ENCODE data around the gene KIAA1755.

Gene KIAA1755

DNA sequence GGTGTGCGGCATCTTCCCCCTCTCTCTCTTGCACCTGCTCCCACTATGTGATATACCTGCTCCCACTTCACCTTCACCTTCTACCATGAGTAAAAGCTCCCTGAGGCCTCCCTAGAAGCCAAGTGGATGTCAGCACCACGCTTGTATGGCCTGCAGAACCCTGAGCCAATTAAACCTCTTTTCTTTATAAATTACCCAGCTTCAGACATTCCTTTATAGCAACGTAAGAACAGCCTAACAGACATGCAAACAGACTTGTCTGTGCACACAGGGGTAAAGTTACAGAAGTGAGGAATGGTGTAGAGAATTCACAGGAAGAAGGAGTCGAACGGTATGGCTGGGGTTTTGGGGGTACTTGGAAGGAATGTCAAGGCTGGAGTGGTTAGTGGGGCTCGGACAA, 80.7 kb downstream of the KIAA1755 start:
- no peak for DNase-seq

DNA sequence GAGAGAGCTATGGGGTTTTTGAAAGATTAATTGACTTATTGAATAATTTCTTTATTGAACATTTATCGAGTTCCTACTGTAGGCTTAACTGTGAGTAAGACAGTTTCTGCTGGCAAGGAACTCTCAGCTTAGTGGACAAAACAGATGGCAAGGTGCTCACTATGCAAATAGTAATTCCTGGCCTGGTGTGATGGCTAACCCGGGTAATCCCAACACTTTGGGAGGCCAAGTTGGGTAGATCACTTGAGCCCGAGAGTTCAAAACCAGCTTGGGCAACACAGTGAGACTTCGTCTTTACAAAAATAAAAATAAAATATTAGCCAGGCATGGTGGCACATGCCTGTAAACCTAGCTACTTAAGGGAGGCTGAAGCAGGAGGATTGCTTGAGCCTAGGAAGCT, 82.0 kb downstream of the KIAA1755 start:
- DNase-seq = no peak

DNA sequence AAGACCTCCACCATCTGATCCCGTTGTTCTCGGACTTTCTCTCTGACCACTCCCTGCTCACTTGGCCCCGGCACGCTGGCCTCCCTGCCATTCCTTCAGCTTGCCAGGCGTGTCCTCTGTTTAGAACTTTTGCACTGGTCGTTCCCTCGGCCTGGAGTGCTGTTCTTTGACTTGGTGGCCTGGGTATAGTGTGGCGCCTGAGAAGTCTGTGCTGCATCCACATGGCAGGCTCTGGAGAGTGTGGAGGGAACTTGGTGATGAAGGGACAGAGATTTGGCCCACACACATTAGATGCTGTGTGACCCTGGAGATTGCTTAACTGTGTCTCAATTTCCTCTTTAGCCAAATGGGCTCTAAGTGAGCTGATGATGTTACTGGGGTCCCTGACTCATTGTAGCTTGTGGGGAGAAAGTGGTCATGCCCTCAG, 82.5 kb downstream of the KIAA1755 start:
- DNase-seq = no peak

DNA sequence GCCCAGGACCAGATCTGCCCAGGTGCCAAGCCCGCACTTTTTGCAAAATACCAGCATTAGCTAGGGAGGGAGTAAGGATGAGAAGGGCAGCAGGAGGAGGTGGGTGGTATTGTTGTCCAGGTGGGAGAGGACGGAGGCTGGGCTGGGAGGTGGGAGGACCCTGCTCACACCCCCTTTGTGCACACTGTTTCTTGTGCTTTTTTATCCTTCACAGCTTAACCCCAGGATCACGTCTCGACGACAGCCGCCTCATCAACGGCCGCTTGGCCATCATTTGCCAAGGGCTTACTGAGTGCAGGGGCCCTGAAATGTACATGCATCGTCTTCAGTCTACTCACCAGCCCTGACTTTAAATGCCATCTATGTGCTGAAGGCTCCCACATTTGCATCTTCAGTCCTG, 83.3 kb downstream of the KIAA1755 start:
- DNase-seq = no peak

DNA sequence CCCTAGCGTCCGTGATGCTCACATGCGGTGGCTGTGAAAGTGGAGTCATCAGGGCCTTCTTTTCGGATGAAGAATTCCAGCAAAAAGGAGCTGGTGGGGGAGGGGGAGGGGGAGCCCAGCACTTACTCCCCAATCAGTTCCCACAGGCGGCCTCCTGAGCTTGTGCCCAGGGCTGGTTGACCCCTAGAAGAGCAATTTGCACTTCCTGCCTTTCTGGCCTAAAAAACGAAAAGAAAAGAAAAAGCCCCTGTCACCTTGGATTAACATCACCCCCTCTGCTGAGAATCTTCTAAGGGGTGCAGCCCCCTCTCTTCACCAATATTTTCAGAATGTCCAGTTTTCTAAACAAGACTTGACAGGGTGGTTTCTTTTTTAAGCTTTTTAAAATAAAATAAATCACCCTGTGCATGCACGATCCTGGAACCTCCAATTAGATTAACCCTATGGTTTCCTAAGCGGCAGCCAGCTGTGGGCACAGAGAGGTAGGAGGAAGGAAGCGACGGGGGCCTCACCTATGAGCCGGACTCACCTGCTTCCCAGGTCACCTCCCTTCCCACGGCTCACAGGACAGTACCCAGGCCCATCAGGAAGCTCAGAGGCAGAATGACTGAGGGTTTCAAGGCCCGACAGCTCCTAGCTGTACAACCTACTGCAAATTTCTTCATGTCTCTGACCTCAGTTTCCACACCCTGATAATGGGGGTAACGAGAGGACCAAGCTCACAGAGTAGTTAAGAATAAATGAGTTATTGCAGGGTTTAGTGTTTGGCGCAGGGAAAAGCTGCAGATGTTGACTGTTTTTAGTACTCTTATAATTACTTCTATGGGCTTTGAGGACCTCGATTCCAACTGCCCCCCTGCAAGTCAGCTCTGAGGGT, 85.0 kb downstream of the KIAA1755 start:
- DNase-seq = no peak

DNA sequence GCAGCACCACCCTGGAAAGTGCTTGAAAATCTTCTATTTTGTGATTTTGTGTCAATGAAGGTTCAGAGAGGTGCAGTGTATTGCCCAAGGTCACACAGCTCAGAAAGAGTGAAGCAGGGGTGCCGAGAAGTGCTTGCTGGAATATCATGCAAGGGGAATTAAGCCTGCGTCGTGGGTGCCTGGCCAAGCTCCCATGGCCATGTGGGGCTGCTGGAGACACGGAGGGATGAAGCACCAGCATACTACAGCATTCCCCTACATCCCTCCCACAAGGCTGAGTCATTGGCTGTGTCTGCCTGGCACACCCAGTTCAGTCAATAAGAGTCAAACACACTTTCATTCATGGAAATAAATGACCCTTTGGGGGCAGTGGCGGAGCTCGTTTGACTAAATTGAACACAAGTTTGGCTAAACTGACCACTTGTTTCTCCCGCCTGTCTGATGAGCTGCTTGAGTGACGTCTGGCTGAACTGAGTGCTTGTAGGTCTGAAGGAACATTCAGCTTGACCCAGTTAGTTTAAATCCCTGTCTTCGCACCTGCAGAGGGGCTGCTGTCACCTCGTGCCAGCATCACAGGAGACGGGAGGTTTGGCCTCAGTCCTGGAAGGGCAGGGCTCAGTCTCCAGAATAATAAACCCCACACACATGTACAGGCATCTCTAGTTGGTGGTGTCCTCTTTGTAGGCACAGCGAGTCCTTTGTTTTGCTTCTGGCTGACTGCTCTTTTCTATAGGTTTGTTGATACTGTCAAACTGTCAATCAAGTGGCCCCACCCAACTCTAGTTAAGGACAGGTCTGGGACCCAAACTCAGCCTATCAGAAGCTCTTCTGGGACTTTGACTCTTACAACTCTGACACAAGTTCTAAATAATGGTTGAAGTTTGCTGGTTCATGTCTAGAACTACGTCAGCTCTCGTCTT, 87.0 kb downstream of the KIAA1755 start:
- DNase-seq = no peak

DNA sequence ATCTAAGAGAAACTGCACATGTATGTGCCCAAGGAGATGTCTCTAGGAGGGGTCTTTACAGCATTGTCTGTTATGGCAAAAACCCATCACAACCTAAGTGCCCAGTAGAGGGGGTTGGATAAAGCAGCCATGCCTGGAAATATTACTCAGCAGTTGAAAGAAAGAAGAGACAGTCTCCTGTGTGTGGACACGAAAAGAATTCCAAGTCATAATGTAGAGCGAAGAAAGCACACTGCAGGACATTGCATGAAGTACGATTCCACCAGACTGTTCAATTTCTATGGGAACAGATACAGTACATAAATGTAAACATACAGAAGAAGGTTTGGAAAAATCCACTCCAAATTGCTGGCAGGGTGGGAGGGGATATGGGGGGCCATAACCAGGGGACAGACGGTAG, 88.1 kb downstream of the KIAA1755 start:
- DNase-seq = no peak

DNA sequence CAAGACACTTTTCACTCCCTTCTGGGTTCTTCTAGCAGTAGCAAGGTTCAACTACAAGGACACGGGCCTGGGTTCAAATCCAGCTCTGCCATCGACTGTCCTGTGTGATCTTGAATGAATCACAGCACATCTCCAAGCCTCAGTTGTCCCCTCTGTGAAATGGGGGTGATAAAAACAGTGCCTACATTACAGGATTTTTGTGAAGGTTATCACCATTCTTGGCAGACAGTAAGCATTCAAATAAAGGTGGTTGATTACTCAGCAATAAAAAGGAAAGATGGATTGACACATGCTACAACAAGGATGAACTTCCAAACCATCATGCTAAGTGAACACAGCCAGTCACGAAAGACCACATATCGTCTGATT, 88.9 kb downstream of the KIAA1755 start:
- no peak for DNase-seq

DNA sequence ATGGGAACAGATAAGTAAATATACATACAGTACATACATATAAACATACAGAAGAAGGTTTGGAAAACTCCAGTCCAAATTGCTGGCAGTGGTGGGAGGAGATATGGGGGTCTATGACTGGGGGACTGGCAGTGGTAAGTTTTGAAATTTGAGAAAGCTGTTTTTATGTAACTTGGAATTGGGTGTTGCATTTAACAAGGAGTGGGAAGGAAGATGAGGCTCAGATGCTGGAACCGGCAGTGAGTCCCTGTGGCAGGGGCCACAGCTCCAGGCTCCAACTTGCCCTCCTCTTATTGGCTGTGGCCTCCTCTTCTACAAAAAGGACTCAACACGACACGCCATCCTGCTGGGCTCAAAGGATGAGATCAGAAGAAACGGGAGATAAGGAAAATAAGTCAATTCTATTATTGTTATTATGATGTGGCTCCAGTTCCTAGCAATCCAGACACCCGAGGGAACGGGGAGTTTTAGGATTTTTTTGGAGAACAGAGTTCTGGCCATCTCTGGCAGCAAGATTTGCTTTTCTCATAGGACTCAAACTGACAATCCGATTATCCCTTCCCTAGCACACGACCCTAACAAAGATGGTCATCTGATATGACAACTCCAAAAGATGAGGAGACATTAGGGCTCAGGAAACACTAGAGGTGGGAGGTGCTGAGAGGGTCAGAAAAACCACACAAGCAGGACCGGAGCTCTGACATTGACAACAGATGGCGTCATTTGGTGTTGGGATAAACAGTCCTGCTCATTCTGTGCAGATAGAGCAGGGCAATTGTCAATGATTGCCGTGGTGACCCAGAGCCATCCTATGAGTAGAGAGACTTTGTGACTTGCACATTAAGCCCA, 89.5 kb downstream of the KIAA1755 start:
- no peak for DNase-seq

DNA sequence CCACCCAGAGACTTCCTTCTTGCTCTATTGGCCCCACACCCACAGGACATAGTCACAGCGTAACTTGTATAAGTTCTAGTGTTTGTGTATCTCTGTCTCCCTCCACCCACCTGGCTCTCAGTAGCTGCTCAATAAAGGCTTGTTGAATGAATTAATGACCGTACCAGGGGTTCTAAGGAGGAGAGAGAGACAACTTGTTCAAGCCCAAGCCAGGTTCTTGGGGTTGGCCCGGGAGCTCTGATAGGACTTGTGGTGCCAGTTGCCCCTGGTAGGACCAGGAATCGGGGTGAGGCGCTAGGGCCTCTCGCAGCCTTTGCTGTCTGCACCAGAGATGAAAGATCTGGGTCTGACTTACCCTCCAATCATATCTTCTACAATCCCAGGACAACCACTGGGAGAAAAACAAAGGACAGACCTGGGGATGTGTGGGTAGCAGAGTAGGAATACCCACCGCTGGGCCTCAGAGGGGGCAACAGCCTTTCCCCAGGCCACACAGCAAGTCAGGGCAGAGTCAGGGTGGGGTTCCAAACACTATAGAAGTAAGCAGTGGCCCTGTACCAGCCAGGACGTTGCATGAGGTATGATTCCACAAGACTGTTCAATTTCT, 90.2 kb downstream of the KIAA1755 start:
- DNase-seq = no peak

DNA sequence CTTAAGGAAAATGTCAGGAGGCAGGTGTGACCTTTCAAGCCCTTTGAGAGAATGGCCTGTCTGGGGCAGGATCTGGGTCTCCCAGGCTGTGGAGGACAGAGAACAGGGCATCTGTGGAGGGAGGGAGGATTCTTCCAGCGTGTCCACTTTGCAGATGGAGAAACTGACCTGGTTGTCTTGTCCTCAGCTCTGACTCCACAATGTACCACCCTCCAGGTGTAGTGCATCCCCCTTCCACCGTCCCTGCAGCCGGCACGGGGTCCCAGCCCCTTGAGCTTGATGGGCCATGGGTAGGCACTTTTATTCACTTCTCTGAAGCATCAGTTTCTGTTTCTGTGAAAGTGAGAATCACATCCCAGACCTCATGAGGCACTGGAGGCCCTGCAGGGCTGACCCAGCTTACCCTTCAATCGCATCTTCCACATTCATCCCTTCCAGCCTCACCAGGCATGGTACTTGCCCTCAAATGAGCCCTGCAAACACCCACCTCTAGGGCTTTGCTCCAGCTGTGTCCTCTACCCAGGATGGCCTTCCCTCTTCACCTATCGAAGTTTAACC, 90.8 kb downstream of the KIAA1755 start:
- no peak for DNase-seq

DNA sequence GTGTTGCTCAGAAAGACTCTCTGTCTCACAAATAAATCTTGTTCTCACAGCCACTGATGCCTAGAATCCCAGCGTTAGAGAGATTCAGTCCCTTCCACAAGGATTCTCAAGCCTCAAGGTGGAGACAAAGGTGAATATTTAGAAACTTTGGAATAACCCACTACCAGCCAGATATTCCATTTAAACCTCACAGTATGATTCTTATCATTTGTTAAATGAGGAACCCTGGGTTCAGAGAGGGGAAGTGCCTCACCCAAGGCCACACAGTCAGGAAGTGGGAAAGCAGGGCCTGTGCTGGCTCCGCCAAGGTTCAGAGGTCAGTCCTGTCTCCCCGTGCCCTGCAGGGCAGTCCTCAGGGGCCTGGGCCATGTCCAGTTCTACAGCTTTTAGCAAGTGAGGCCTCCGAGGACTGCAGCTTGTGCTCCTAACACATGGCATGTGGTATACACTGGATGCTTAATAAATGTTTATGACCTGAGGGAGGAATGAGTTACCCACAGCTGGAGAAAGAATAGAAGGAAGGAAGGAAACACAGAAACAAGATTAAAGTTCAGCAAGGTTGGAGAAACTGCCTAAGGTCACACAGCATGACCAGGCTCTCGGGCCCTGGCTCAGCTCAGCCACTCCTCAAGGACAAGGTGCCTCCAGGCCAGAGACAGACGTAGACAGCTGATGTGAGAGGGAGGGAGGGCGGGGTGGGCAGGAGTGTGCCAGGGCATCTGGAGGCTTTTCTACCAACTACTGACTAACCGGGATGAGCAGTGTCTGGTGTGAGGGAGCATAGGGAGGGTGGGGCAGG, 91.5 kb downstream of the KIAA1755 start:
- no peak for DNase-seq

DNA sequence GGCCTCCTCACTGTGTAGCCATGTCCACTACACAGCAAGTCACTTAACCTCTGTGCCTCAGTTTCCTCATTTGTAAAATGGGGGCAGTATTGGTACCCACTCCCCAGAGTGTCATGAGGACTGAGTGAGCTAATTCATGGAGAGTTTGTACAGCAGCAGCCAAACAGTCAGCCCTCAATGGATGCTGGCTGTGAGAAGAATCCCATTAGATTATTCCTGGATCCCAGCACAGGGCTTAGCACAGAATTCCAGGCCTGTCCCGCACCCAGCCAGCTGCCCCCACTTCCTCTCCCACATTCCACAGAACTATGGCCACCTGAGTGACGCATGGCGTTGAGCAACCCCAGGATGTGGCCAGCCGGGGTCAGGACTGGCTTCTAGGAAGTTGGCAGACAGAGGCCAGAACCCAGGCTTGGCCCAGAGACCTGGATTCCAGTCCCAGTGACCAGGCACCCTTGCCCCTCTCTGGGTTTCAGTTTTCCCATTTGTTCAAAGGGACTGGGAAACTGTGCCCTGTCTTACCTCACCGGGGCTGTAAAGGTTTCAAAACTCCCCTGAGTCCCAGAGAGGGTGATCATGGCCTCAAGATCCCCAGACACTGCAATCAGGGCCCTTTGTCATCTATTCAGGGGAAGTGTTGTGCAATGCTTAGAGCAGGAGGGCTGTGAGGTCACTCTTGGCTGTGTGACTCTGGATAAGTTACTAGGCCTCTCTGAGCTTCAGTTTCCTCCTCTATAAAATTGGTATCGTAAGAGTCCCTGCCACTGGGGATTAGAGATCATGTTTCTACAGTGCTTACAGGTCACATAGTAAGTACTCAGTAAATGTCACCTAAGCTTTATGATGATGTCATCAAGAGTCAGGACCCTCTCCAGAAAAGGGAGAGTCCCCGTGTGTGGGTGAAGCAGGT, 92.4 kb downstream of the KIAA1755 start:
- no peak for DNase-seq

DNA sequence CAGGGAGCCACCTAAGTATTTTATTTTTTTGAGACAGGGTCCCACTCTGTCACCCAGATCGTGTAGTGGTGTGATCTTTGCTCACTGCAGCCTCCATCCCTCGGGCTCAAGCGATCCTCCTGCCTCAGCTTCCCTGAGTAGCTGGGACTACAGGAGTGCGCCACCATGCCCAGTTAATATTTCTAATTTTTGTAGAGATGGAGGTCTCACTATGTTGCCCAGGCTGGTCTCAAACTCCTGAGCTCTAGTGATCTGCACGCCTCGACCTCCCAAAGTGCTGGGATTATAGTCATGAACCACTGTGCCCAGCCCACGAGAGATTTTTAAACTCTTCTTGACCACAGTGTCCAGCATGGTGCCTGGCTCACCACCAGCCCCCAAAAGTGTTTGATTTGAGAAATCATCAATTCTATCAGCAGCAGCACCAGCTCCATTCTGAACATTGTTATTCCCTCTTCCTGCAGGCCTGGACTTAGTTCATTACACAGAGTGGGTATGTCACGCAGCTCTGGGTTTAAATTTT, 93.1 kb downstream of the KIAA1755 start:
- DNase-seq = no peak

DNA sequence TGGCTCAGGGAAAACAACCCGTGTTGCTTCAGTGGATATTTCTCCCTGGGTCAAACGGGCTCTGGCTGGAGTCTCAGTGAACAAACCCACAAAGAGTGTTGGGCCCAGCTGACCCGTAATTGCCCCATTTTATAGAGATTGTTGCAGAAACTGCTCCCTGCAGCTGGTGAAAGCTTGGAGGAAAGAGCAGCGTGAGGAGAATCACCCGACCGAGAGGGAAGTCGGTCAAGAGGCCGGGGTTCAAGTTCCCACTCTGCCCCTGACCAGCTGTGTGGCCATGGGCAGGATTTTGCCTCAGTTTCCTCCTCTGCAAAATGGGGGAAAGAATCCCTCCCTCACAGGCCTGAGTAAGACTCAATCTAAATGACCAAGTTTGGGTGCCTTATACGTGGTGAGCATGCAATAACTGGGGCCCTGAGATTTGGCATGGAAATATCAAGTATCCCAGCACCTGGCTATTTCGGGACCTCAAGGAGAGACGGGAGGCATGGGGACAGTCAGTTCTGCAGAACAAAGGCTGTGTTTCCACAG, 93.8 kb downstream of the KIAA1755 start:
- no peak for DNase-seq

DNA sequence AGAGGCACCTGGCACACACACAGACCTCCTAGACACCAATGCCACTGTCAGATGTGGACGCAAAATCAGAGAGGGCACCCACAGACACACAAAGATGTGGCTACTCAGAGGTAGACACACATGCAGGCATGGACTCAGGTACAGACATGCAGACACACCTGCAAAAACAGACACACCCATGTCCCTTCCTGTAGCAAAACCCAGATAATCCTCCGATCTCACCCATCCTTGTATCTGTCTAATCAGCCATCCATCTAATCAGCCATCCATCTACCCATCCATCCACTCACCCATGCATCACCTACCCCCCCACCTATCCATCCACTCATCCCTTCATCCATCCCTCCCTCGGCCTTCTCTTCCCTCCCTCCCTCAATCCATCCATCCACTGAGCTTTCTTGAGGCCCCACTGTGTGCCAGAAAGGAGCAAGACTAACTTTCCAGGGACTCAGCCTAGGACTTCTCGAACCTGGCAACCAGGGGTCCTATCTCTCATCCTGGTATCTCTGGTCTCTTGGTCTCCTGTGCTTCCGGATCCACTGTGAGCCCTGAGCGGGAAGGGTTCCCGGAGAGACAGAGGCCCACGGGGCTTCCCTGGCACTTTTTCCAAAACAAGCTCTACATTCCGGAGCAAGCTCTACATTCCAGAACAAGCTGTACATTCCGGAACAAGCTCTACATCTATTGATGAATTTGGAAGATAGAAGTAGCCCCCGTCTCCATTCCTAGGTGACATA, 94.4 kb downstream of the KIAA1755 start:
- no peak for DNase-seq

DNA sequence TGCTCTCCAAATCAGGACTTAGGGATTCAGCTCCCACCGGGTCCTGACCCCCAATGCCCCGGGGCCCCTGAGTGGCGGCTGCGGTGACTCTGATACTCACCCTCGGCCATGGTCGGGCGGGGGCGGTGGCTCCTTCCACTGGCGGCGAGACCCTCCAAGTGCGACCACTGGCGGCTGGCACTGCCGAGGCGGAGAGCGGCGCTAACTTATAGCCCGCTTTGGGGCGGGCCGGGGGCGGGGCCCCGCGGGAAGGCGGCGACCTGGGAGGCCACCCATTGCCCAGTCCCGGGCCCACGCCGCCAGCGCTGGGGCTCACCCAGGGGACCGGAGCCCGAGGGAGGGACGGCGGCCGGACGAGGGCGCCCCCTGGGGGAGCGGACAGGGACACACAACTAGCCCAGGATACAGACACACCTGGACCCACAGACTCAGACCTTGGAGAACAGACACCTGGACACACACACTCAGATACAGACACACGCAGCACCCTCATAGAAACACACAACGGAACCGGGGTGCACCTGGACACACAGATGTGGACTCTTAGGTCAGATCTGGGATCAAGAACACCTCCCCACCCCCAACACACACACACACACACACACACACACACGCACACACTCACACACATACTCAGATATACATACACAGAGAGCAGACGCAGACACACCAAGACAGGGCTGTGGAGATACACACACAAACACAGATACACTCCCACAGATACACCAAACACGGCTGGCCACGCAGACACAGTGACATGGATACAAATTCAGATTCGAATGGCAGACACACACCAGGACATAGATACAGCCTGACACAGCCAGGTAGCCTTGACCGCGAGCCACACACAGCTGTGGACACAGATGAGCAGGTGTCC, 95.2 kb downstream of the KIAA1755 start, which contains the start of gene TGM2:
Gene TGM2 (minus strand): TSS at position 182 of the 877 bp plus-strand sequence. CDS start 72 bp downstream, at position 110.
- DNase-seq = peak; percentile 77

DNA sequence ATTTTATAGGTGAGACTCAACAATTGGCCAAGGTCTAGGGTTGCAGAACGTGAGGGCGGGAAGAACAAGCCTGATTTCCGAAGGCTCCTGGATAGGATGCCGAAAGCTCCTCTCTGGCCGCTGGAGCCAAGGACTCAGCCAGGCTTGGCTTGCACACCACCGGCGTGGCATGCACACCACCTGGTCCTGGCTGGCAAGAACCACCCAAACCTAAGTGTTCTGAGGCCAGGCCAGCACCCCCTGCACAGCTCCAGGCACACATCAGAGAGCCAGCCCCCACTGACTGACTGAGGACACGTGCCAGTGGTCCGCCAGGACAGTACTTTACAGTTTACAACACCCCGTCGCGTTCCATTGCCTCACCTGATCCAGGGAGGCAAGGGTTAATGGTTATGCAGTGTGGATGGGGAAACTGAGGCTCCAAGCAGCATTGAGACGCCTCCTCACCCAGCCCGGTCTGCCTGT, 95.9 kb downstream of the KIAA1755 start:
- no peak for DNase-seq

Measured in NCI-H146 (cell line).